ENCODE results near the gene GANC. TPM values are rescaled to one million over a fixed set of nuclear protein-coding genes. Genes with fewer than 3 reads are reported as not detected.
"Not testable (repeated sequence)": the region's sequence is repeated elsewhere in the genome, so short reads cannot be mapped to it uniquely, and the experiment has no call there.

The GANC gene, protein sequence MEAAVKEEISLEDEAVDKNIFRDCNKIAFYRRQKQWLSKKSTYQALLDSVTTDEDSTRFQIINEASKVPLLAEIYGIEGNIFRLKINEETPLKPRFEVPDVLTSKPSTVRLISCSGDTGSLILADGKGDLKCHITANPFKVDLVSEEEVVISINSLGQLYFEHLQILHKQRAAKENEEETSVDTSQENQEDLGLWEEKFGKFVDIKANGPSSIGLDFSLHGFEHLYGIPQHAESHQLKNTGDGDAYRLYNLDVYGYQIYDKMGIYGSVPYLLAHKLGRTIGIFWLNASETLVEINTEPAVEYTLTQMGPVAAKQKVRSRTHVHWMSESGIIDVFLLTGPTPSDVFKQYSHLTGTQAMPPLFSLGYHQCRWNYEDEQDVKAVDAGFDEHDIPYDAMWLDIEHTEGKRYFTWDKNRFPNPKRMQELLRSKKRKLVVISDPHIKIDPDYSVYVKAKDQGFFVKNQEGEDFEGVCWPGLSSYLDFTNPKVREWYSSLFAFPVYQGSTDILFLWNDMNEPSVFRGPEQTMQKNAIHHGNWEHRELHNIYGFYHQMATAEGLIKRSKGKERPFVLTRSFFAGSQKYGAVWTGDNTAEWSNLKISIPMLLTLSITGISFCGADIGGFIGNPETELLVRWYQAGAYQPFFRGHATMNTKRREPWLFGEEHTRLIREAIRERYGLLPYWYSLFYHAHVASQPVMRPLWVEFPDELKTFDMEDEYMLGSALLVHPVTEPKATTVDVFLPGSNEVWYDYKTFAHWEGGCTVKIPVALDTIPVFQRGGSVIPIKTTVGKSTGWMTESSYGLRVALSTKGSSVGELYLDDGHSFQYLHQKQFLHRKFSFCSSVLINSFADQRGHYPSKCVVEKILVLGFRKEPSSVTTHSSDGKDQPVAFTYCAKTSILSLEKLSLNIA (N-terminal part only)
- 10 to 100 TPM; 21.0 to 23.7 TPM for total RNA-seq

DNA sequence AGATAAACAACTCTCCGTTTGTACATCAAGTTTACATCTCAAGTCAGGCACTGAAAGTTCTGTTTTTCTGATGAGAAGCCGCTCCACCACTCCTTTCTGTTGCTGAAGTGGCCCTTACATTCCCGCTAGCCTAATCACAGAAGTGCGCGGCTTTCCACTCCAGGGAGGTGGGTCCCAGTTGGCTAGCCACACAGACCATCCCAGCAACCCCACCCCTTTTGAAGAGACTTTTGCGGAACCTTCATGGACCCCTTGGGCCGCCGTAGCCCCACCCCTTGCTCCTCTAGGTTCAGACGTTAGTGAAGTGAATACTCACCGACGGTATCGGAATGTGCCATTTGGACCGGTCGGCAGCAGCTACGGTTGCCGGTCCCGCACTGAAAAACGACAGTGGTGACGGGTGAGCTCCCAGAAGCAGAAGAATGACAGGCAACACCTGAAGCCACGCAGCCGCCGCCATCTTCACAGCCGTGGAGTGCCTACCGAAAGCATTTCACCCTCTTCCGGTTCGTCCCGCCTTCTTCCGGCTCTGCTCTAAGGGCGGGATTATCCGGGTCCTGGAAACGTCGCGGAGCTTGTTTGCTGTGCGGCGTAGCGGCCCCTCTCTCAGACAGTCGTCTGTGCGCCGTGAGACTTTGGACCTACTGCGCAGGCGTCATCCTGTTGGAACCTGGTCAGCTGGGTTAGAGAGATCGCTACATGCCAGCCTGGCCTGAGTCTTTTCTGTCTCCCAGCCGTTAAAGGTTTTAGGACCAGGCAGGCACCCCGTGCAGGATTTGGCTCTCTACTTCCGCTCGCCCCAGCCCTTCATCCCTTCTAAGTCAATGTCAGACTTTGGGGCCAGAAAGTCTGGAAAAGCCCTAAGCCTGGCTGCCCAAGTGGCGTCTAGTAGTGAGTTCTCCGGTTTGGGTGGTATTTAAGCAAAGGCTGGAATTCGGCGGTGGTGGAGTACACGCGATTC lies at the start of gene GANC, which contains the start of gene TMEM87A:
Gene GANC (plus strand): TSS at position 263 of the 961 bp plus-strand sequence. CDS start 1,281 bp downstream, outside the sequence.
Gene TMEM87A (minus strand): TSS at position 495 of the 961 bp plus-strand sequence. CDS start 35 bp downstream, at position 460.
- H3K27ac Mint-ChIP-seq, result peak within 1 kb of the TSS; percentile 99
- peaks cover 10% of the 10 kb centered on the region for H3K36me3 Mint-ChIP-seq
- peak; percentile 95 for DNase-seq
- H3K4me3 Mint-ChIP-seq, result peak within 1 kb of the TSS; percentile 98
- H3K27me3 Mint-ChIP-seq, result no peaks in the 10 kb centered on the region
- no peaks in the 10 kb centered on the region for H3K9me3 Mint-ChIP-seq
- H3K4me1 Mint-ChIP-seq, result peaks cover 39% of the 10 kb centered on the region

DNA sequence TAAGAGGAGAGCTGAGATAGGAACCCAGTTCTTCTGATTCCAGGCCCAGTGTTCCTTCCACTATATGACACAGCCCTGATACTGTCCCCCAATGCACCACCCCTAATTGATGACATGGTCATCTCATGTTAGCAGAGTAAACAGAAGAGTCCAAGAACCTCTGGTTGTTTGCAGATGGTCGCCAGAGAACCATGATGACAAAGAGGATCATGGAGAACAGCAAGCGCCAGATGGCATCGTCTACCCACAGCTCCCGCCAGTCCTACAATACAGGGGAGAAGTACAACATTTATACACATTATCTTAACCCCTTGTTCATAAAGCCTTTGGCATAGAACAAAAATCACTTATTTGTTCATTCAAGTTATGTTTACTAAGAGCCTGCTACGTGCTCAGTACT lies 46.4 kb upstream of the GANC start:
- DNase-seq, result no peak
- no peak overlapping the region for H3K27ac Mint-ChIP-seq
- no peaks in the 10 kb centered on the region for H3K9me3 Mint-ChIP-seq
- no peaks in the 10 kb centered on the region for H3K4me1 Mint-ChIP-seq
- no peak overlapping the region for H3K4me3 Mint-ChIP-seq
- no peaks in the 10 kb centered on the region for H3K27me3 Mint-ChIP-seq
- H3K36me3 Mint-ChIP-seq, result peaks cover 12% of the 10 kb centered on the region

DNA sequence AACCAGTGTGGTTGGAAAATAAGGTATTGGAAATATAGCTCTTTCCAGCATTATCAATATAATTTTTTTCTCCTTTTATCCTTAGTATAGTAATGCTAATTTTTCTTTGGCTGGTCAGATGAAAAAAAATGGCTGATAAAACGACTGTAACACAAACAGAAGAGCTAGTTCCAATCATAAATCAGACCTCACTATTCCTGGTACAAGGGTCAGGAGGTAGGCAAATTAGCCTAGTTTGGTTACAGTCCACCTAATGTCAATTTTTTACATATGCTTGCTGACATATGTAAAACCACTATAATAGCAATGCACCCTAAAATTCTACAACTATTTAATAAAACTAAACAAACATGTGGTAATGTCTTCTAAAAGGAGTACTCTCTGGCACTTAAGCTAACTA lies 45.0 kb upstream of the GANC start:
- Mint-ChIP-seq H3K9me3 (no peaks in the 10 kb centered on the region), H3K27me3 (no peaks in the 10 kb centered on the region), H3K27ac (no peak overlapping the region)

DNA sequence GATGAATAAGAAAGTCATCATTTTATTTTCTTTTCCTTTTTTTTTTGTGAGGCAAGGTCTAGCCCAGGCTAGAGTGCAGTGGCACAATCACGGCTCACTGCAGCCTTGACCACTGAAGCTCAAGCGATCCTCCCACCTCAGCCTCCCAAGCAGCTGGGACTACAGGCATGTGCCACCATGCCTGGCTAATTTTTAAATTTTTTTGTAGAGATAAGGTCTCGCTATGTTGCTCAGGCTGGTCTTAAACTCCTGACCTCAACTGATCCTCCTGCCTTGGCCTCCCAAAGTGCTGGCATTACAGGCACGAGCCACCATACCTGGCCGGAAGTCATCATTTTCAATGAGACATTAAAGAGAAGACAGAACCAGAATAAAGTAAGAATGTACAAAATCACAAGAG lies 44.0 kb upstream of the GANC start:
- not testable (repeated sequence) for DNase-seq, H3K4me1 Mint-ChIP-seq, H3K9me3 Mint-ChIP-seq, H3K27me3 Mint-ChIP-seq, H3K27ac Mint-ChIP-seq, H3K4me3 Mint-ChIP-seq
- peaks cover 16% of the 10 kb centered on the region for H3K36me3 Mint-ChIP-seq

More for the DNA sequence above, 45.0 kb upstream of the GANC start:
- no peak for DNase-seq
- H3K4me3 Mint-ChIP-seq, result no peak overlapping the region
- H3K36me3 Mint-ChIP-seq, result peaks cover 16% of the 10 kb centered on the region
- H3K4me1 Mint-ChIP-seq, result no peaks in the 10 kb centered on the region

DNA sequence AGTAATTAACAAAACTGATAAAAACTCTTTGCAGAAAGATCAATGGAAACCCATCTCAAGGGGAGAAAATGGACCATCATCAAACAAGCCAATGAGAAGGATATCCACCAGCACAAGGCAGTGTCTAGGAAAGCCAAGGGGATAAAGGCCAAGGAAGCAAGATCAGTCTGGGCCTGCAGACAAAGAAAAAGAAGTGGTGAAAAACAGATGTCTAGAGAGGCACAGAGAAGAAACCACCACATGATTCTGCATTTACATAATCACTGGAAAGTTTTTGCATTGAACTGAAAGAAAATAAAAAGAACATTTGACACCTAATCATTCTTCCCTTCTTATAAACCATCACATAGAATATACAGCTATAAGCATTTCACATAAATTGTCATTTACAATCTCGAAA lies 41.9 kb upstream of the GANC start:
- H3K4me1 Mint-ChIP-seq, result no peaks in the 10 kb centered on the region
- H3K36me3 Mint-ChIP-seq, result peaks cover 13% of the 10 kb centered on the region
- H3K4me3 Mint-ChIP-seq, result no peak overlapping the region
- no peak overlapping the region for H3K27ac Mint-ChIP-seq
- H3K27me3 Mint-ChIP-seq, result no peaks in the 10 kb centered on the region
- DNase-seq, result no peak
- no peaks in the 10 kb centered on the region for H3K9me3 Mint-ChIP-seq

DNA sequence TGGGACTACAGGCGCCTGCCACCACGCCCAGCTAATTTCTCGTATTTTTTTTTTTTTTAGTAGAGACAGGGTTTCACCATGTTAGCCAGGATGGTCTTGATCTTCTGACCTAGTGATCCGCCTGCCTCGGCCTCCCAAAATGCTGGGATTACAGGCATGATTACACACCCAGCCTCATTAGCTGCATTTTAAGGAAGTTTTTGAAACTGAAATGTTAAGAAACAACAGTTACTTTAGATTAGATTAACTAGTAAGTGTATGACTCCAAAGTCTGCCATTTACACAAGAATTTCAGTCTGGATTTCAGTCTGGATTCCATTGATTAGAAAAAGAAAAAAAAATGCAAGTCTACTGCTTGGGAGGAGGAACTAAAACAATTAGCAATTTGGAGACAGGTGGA lies 40.4 kb upstream of the GANC start:
- Mint-ChIP-seq H3K4me3 (no peak overlapping the region), H3K27ac (no peak overlapping the region), H3K9me3 (no peaks in the 10 kb centered on the region), H3K4me1 (no peaks in the 10 kb centered on the region), H3K36me3 (peaks cover 15% of the 10 kb centered on the region), H3K27me3 (no peaks in the 10 kb centered on the region)
- no peak for DNase-seq

DNA sequence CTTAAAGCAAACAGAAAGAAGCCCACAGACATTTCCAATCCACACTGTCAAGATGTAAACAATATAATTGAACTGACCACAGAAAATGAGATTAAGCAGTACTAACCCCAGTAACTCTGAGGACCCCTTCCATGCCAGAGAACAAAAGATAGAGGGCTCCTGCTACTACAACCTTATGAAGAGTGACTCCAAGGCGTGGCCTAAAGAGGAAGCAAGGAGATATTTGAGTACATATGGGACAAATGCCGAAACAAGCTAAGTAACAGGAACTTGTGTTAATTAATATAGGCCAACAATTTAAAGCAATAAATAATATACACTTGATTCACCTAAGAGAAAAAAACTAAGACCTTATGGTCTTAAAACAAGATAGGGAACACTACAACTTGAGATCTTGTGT lies 39.9 kb upstream of the GANC start:
- no peaks in the 10 kb centered on the region for H3K27me3 Mint-ChIP-seq
- DNase-seq, result no peak
- H3K9me3 Mint-ChIP-seq, result no peaks in the 10 kb centered on the region
- peaks cover 15% of the 10 kb centered on the region for H3K36me3 Mint-ChIP-seq
- no peak overlapping the region for H3K4me3 Mint-ChIP-seq
- H3K27ac Mint-ChIP-seq, result no peak overlapping the region
- H3K4me1 Mint-ChIP-seq, result no peaks in the 10 kb centered on the region

DNA sequence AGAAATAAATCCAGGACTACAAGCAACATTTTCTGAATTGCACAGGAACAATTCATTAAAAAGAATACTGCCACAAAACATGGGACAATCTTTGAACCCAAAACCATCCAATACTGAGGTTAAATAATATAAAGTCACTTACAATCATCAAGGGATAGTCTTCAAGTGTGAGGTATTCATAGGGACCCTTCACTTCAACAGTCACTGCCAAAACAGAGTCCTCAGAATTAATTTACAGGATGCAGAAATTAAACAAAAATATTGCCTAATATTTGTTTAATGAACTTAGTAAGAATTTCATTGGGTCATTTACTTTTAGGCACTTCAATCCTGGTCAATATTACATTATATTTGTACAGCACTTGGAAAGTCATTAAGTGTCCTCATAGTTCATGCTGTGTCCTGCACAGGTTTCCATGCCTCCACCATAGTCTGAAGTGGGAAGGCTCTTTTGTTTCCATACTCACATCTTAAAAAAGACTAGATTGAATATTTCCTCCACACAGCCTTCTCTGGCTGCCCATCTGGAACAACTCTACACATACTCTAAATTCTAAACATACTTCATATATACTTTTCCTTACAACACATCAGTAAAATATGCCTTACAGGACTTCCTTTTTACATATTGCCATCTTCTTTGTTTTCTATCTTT lies 33.3 kb upstream of the GANC start:
- Mint-ChIP-seq H3K4me3 (no peak overlapping the region), H3K27ac (no peak overlapping the region), H3K4me1 (peaks cover 6% of the 10 kb centered on the region), H3K36me3 (peaks cover 22% of the 10 kb centered on the region), H3K27me3 (no peaks in the 10 kb centered on the region), H3K9me3 (no peaks in the 10 kb centered on the region)
- DNase-seq, result no peak

DNA sequence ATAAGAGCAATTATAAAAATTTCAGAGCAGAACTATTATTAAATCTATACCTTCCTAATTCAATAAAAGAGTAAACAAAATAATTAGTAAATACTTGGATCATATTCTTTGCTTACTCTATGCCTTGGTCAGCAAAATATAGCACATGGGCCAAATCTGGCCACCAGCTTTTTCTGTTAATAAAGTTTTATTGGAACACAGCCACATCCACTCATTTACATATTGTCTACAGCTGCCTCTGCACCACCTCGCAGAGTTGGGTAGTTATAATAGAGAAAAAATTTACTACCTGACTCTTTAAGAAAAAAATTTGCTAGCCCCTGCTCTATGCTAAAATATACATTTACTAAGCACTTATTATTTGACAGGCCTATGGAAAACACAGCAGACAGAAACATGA lies 32.2 kb upstream of the GANC start:
- Mint-ChIP-seq H3K27ac (no peak overlapping the region), H3K36me3 (peaks cover 23% of the 10 kb centered on the region), H3K27me3 (no peaks in the 10 kb centered on the region), H3K4me3 (no peak overlapping the region), H3K4me1 (peaks cover 6% of the 10 kb centered on the region), H3K9me3 (no peaks in the 10 kb centered on the region)
- DNase-seq, result no peak

DNA sequence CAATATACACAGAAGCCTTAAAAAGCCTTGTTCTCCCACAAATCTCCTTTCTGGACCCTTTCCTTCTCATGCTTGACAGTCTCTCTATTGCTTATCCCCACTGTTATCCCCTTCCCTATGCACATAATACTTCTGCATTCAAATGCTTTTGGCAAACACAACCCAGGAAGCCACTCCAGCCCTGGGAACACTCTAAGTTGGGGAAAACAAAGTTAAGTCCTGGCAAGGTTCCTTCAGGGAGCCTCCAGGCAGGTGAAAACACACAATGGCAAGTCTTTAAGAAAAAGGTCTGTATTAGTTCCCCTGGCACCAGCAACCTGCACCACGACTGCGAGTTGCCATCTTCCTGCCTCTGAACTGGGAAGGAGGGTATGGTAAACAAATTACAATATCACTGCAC lies 19.7 kb upstream of the GANC start:
- Mint-ChIP-seq H3K4me3 (no peak overlapping the region), H3K36me3 (peaks cover 58% of the 10 kb centered on the region), H3K27ac (no peak overlapping the region), H3K27me3 (no peaks in the 10 kb centered on the region), H3K4me1 (peaks cover 2% of the 10 kb centered on the region), H3K9me3 (peaks cover 16% of the 10 kb centered on the region)
- no peak for DNase-seq

DNA sequence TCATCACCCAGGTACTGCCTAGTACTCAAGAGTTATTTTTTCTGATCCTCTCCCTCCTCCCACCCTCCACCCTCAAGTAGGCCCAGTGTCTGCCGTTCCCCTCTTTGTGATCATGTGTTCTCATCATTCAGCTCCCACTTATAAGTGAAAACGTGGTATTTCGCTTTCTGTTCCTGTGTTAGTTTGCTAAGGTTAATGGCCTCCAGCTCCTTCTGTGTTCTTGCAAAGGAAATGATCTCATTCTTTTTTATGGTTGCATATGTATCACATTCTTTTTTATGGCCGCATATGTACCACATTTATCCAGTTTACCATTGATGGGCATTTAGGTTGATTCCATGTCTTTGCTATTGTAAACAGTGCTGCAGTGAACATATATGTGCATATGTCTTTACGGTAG lies 8.2 kb upstream of the GANC start:
- H3K27me3 Mint-ChIP-seq, result no peaks in the 10 kb centered on the region
- no peak overlapping the region for H3K4me3 Mint-ChIP-seq
- H3K27ac Mint-ChIP-seq, result peak overlapping the region; percentile 9
- DNase-seq, result no peak
- peaks cover 22% of the 10 kb centered on the region for H3K4me1 Mint-ChIP-seq
- no peaks in the 10 kb centered on the region for H3K9me3 Mint-ChIP-seq
- peaks cover 43% of the 10 kb centered on the region for H3K36me3 Mint-ChIP-seq

DNA sequence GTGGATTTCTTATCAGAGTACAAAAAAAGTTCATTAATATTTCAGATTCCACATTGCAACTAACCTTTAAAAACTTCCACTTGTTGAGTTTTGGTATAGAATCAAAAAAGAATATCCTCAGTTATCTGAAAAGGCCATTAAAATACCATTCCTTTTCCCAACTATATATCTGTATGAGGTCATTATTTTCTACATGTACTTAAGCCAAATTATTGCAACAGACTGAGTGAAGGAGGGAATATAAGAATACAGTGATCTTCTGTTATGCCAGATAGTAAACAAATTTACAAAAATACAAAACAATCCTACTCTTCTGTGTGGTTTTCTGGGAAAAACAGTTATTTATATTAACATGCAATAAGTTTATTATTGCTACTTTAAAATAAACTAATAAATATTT lies 5.7 kb upstream of the GANC start:
- DNase-seq, result no peak
- Mint-ChIP-seq H3K4me3 (no peak overlapping the region), H3K9me3 (no peaks in the 10 kb centered on the region), H3K4me1 (peaks cover 41% of the 10 kb centered on the region), H3K27ac (no peak overlapping the region), H3K27me3 (no peaks in the 10 kb centered on the region), H3K36me3 (peaks cover 39% of the 10 kb centered on the region)

DNA sequence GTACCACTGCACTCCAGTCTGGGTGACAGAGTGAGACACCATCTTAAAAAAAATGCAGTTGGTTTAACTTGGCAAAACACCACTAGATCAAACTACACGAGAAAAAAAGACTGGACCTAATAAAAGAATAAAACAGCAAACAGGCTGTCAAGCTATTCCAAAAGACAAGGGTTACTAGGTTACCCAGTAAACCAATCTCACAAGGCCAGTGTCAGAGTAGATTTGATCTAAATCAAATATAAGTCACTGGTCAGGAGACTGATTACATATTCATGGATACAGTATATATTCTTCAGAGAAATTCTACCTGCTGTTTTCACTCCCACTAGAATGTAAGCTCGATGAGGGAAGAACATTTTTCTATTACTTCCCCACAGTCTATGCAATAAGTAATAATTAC lies 2.5 kb upstream of the GANC start:
- H3K9me3 Mint-ChIP-seq, result no peaks in the 10 kb centered on the region
- H3K27ac Mint-ChIP-seq, result no peak overlapping the region
- peak overlapping the region; percentile 14 for H3K4me3 Mint-ChIP-seq
- DNase-seq, result no peak
- peaks cover 37% of the 10 kb centered on the region for H3K4me1 Mint-ChIP-seq
- no peaks in the 10 kb centered on the region for H3K27me3 Mint-ChIP-seq
- peaks cover 16% of the 10 kb centered on the region for H3K36me3 Mint-ChIP-seq

DNA sequence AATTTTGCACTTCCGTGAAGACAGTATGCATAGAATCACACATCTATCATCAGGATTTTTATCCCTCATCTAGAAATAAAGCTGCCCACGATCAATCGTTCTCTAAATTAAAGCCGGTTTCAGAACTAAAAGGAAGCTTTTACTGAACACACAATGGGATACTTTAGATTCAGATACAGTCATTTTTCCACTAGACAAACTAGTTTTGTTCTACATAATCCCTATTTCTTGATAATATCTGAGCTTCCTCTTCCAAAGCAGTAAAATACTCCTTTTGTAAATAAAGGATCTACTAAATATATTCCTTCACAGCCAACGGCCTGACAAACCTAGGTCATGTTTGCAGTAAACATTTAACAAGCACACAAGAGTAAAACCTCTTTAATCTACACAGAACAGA lies 2.0 kb upstream of the GANC start:
- H3K4me1 Mint-ChIP-seq, result peaks cover 39% of the 10 kb centered on the region
- H3K4me3 Mint-ChIP-seq, result peak overlapping the region; percentile 14
- no peaks in the 10 kb centered on the region for H3K9me3 Mint-ChIP-seq

More for the DNA sequence above, 2.0 kb upstream of the GANC start:
- H3K36me3 Mint-ChIP-seq, result peaks cover 11% of the 10 kb centered on the region
- no peak for DNase-seq
- no peaks in the 10 kb centered on the region for H3K27me3 Mint-ChIP-seq
- H3K27ac Mint-ChIP-seq, result no peak overlapping the region

Data from activated naive CD8-positive, alpha-beta T cell treated with anti-CD3 and anti-CD28 coated beads for 36 hours (primary cell).